Natural killer cell (primary cell): ENCODE results near the gene ELFN2. TPM values are rescaled to one million over a fixed set of nuclear protein-coding genes. Genes with fewer than 3 reads are reported as not detected.

ENCODE experiments used
- ATAC-seq, 3 donors: fragments of 150-1000 bp in 2 of 3; fragments of 200-7000 bp in 1 of 3; cut with Tn5 transposase; 1 replicate in 1 of 3; 2 replicates in 2 of 3; pipeline ENCODE4 v1.10.0; 2021; ENCODE audit warnings: mild to moderate bottlenecking in 2 of 3, moderate library complexity in 2 of 3
- DNase-seq, 2 donors: peaks; one replicate each; pipeline versions ENCODE4 v3.0.0 to v3.0.0-alpha.2; 2013 to 2021; ENCODE audit warnings: mixed read lengths in 1 of 2
- H3K27ac ChIP-seq: one replicate; pipeline ENCODE4 v1.5.1; 2013; ENCODE audit warnings: mild to moderate bottlenecking, low read length
- H3K27me3 ChIP-seq: one replicate; pipeline ENCODE4 v1.6.1; 2013; ENCODE audit warnings: low read length; ENCODE audit not compliant: control insufficient read depth, insufficient read depth
- H3K36me3 ChIP-seq: one replicate; pipeline ENCODE4 v1.6.1; 2013; ENCODE audit warnings: low read length; ENCODE audit not compliant: control insufficient read depth, insufficient read depth
- H3K4me1 ChIP-seq: one replicate; pipeline ENCODE4 v1.6.1; 2013; ENCODE audit warnings: low read length; ENCODE audit not compliant: control insufficient read depth, insufficient read depth
- H3K4me3 ChIP-seq: one replicate; pipeline ENCODE4 v1.5.1; 2013; ENCODE audit warnings: low read length
- H3K9me3 ChIP-seq: one replicate; pipeline ENCODE4 v1.6.1; 2013; ENCODE audit warnings: low read length; ENCODE audit not compliant: control insufficient read depth, insufficient read depth
- H3K27ac Mint-ChIP-seq, 2 donors: one replicate each; pipeline ENCODE4 v1.8.0; 2022; ENCODE audit warnings: mild to moderate bottlenecking in 2 of 2, mixed read lengths in 2 of 2, moderate library complexity in 1 of 2
- H3K27me3 Mint-ChIP-seq, 2 donors: one replicate each; pipeline ENCODE4 v1.8.0; 2022; ENCODE audit warnings: low read depth in 2 of 2, mixed read lengths in 2 of 2
- H3K36me3 Mint-ChIP-seq: one replicate; pipeline ENCODE4 v1.8.0; 2022; ENCODE audit warnings: mixed read lengths
- H3K4me1 Mint-ChIP-seq, 2 donors: one replicate each; pipeline ENCODE4 v1.8.0; 2022; ENCODE audit warnings: mixed read lengths in 2 of 2
- H3K4me3 Mint-ChIP-seq: one replicate; pipeline ENCODE4 v1.8.0; 2022; ENCODE audit warnings: mild to moderate bottlenecking, moderate library complexity, mixed read lengths
- H3K9me3 Mint-ChIP-seq, 2 donors: one replicate each; pipeline ENCODE4 v1.8.0; 2022; ENCODE audit warnings: mixed read lengths in 2 of 2
- CTCF ChIP-seq: fragments of 200-600 bp; IDR thresholded peaks from one replicate; pipeline ENCODE4 v1.8.0; 2022; ENCODE audit warnings: antibody characterized with exemption
- WGBS: methylation state at CpG from one replicate; pipeline ENCODE4 v1.1.7; 2013; ENCODE audit warnings: missing lambda C conversion rate; ENCODE audit not compliant: insufficient coverage; 5-methylcytosine and 5-hydroxymethylcytosine counted together
- intact Hi-C: fragments of 100-400 bp; cut with micrococcal nuclease; formaldehyde crosslinking; loops from one replicate; pipeline ENCODE4 v1.14.2; 2022
- total RNA-seq, 4 donors: library from RNA; stranded (reverse); fragments of 120-200 nt in 1 of 4; gene quantifications; one replicate each; pipeline versions ENCODE4 v1.2.3 to v1.2.4, GENCODE V29; 2013 to 2022

Gene ELFN2
- total RNA-seq, 3 donors from 2014 or later (not counting 1 experiment from before 2014, with no cell fraction given): 0.33 to 0.49 (median 0.36) TPM

- Histone ChIP-seq H3K36me3 (no peaks in the 10 kb centered on the region), H3K4me1 (peaks cover 27% of the 10 kb centered on the region), H3K4me3 (no peak overlapping the region), H3K27me3 (no peaks in the 10 kb centered on the region), H3K27ac (no peak overlapping the region), H3K9me3 (no peaks in the 10 kb centered on the region)
- TF ChIP-seq CTCF: no peak
- Mint-ChIP-seq H3K27ac (no peak overlapping the region), H3K9me3 (no peaks in the 10 kb centered on the region), H3K4me1 (no peaks in the 10 kb centered on the region), H3K4me3 (no peak overlapping the region), H3K36me3 (no peaks in the 10 kb centered on the region), H3K27me3 (peaks cover 0 to 2% of the 10 kb centered on the region in 2 donors)
- intact Hi-C loops: no loop called here
- DNase-seq (no peak), ATAC-seq (no peak)
- WGBS: 61% methylated on average over 3 of the region's 4 CpGs
Observed at GRCh38 chr22:37368058-37368457, 59.2 kb downstream of the ELFN2 start.

DNA sequence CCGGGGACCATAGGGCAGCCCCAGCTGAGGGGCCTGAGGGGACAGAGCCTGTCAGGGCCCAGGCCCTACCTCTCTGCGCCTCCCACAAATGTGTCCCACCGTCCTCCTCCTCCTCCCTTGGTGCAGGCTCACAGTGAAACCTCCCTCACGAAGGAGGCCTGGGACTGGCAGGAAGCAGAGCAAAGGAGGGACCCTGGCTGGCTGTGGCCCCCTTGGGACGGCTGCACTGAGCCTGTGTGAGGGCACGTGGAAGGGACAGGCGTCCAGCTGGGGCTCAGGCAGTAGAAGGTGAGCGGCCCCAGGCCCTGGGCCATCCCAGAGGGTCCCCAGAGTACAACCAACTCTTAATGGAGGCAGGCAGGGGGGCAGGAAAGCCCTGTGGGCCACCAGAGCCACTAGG lies 60.7 kb downstream of the ELFN2 start:
- Histone ChIP-seq H3K4me1 (peaks cover 22% of the 10 kb centered on the region), H3K4me3 (peak overlapping the region; percentile 10), H3K27me3 (no peaks in the 10 kb centered on the region), H3K9me3 (no peaks in the 10 kb centered on the region), H3K27ac (no peak overlapping the region), H3K36me3 (no peaks in the 10 kb centered on the region)
- H3K27ac Mint-ChIP-seq: no peak overlapping the region
- no peaks in the 10 kb centered on the region for H3K9me3 Mint-ChIP-seq
- DNase-seq (no peak), ATAC-seq (no peak)
- H3K27me3 Mint-ChIP-seq: peaks cover 0 to 3% of the 10 kb centered on the region in 2 donors
- no peaks in the 10 kb centered on the region for H3K36me3 Mint-ChIP-seq
- H3K4me1 Mint-ChIP-seq: peaks cover 0 to under 1% of the 10 kb centered on the region in 2 donors
- WGBS: 78% methylated on average over 8 of the region's 8 CpGs
- intact Hi-C loops: no loop called here
- no peak overlapping the region for H3K4me3 Mint-ChIP-seq
- TF ChIP-seq CTCF: no peak

GRCh38 chr22:37365950-37366349 lies 61.3 kb downstream of the ELFN2 start:
- no peaks in the 10 kb centered on the region for H3K36me3 Mint-ChIP-seq
- WGBS: 60% methylated on average over 10 of the region's 10 CpGs
- H3K27ac ChIP-seq: no peak overlapping the region
- peaks cover 0 to 5% of the 10 kb centered on the region in 2 donors for H3K4me1 Mint-ChIP-seq
- no peak for TF ChIP-seq CTCF
- no peak for ATAC-seq
- no peaks in the 10 kb centered on the region for H3K36me3 ChIP-seq
- peaks cover 16% of the 10 kb centered on the region for H3K4me1 ChIP-seq
- H3K27ac Mint-ChIP-seq: no peak overlapping the region
- peak overlapping the region; percentile 10 for H3K4me3 ChIP-seq
- peaks cover 0 to 3% of the 10 kb centered on the region in 2 donors for H3K27me3 Mint-ChIP-seq
- H3K9me3 Mint-ChIP-seq: no peaks in the 10 kb centered on the region
- H3K9me3 ChIP-seq: no peaks in the 10 kb centered on the region
- no peak overlapping the region for H3K4me3 Mint-ChIP-seq
- H3K27me3 ChIP-seq: no peaks in the 10 kb centered on the region
- intact Hi-C loops: no loop called here
- DNase-seq: no peak

- no peaks in the 10 kb centered on the region for H3K27me3 ChIP-seq
- no peak for ATAC-seq
- no peak overlapping the region for H3K4me3 ChIP-seq
- H3K9me3 ChIP-seq: no peaks in the 10 kb centered on the region
- Mint-ChIP-seq H3K36me3 (no peaks in the 10 kb centered on the region), H3K9me3 (no peaks in the 10 kb centered on the region), H3K4me3 (no peak overlapping the region), H3K27ac (no peak overlapping the region), H3K27me3 (peaks cover 0 to 3% of the 10 kb centered on the region in 2 donors), H3K4me1 (peaks cover 0 to 5% of the 10 kb centered on the region in 2 donors)
- TF ChIP-seq CTCF: no peak
- intact Hi-C loops: no loop called here
- WGBS: 95% methylated on average over 15 of the region's 15 CpGs
- no peaks in the 10 kb centered on the region for H3K36me3 ChIP-seq
- DNase-seq: no peak
- H3K4me1 ChIP-seq: peaks cover 8% of the 10 kb centered on the region
- no peak overlapping the region for H3K27ac ChIP-seq
Observed at GRCh38 chr22:37363261-37363992, 63.9 kb downstream of the ELFN2 start.
